HepG2 (cell line): ENCODE data around the gene ARHGAP22.

Experiments
- JUN ChIP-seq: sonication (generic); formaldehyde crosslinking; IDR thresholded peaks from 2 replicates; pipeline ENCODE4 v1.4.0; 2020; ENCODE audit warnings: mild to moderate bottlenecking, missing genetic modification reagents
- KMT2A ChIP-seq: sonication (generic); formaldehyde crosslinking; IDR thresholded peaks from 2 replicates; pipeline ENCODE4 v1.4.0; 2020; ENCODE audit warnings: missing genetic modification reagents
- MXI1 ChIP-seq: IDR thresholded peaks from 3 replicates; pipeline ENCODE4 v1.6.1; 2012; ENCODE audit warnings: low read depth, low read length, inconsistent platforms, borderline replicate concordance
- NR1H2 ChIP-seq: sonication (generic); formaldehyde crosslinking; IDR thresholded peaks from 2 replicates; pipeline ENCODE4 v1.8.1; 2022; ENCODE audit warnings: low read depth, missing genetic modification reagents, borderline replicate concordance
- PAX8 ChIP-seq: sonication (generic); formaldehyde crosslinking; IDR thresholded peaks from 2 replicates; pipeline ENCODE4 v1.8.0; 2022; ENCODE audit warnings: mild to moderate bottlenecking, missing genetic modification reagents, borderline replicate concordance
- TARDBP ChIP-seq: sonication (generic); formaldehyde crosslinking; IDR thresholded peaks from 2 replicates; pipeline ENCODE4 v1.8.0; 2022; ENCODE audit warnings: mild to moderate bottlenecking, missing genetic modification reagents
- ZBTB21 ChIP-seq: sonication (generic); formaldehyde crosslinking; IDR thresholded peaks from 2 replicates; pipeline ENCODE4 v1.4.0; 2020; ENCODE audit warnings: missing genetic modification reagents
- ZFP36L2 ChIP-seq: sonication (generic); formaldehyde crosslinking; IDR thresholded peaks from 2 replicates; pipeline ENCODE4 v1.4.0; 2020; ENCODE audit warnings: missing genetic modification reagents
- ZNF274 ChIP-seq: sonication (generic); formaldehyde crosslinking; IDR thresholded peaks from 2 replicates; pipeline ENCODE4 v1.5.1; 2020; ENCODE audit warnings: mild to moderate bottlenecking, missing genetic modification reagents
- ZNF644 ChIP-seq: IDR thresholded peaks from 2 replicates; pipeline ENCODE4 v1.6.1; 2016; ENCODE audit warnings: low read depth
- ZNF749 ChIP-seq: sonication (generic); formaldehyde crosslinking; IDR thresholded peaks from 2 replicates; pipeline ENCODE4 v1.8.0; 2022; ENCODE audit warnings: mild to moderate bottlenecking, missing genetic modification reagents, moderate library complexity, borderline replicate concordance
- TF ChIP-seq, protein P1 (sequence below): sonication (generic); formaldehyde crosslinking; IDR thresholded peaks from 2 replicates; pipeline ENCODE4 v1.5.0; 2020; ENCODE audit warnings: mild to moderate bottlenecking, missing genetic modification reagents, moderate library complexity

DNA sequence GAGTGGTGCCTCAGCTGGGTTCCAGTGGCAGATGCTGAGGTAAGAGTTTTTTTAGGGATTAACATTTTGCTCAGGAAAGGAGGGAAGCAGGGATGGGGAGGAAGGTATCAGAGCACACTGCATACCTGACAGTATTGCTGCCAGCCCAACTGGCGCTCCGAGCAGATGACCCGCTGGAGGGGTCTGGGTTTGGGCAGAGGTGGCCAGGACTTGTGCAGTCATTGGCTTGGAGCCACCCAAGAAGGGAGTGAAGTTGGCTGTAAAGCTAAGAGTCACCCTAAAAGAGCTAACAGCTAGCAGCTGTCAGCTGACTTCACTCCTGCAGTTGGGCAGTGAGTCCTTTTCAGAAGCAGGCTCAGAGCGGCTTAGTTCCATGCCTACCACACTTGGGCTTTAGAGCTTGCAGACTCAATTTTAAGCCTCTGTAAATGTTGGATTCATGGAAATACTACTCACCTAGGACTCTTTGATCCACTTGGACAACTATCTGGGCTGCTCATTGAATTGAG is 5.8 kb upstream of the ARHGAP22 start:
- TF ChIP-seq ZFP36L2 (CRISPR knock-in tag) (no peak), KMT2A (no peak), ZBTB21 (CRISPR knock-in tag) (no peak), JUN (CRISPR knock-in tag) (no peak), MXI1 (no peak), PAX8 (CRISPR knock-in tag) (no peak), ZNF644 (CRISPR knock-in tag) (no peak), ZNF274 (CRISPR knock-in tag) (no peak), TARDBP (CRISPR knock-in tag) (no peak), NR1H2 (CRISPR knock-in tag) (no peak), ZNF749 (CRISPR knock-in tag) (no peak)
- TF ChIP-seq, protein P1, sequence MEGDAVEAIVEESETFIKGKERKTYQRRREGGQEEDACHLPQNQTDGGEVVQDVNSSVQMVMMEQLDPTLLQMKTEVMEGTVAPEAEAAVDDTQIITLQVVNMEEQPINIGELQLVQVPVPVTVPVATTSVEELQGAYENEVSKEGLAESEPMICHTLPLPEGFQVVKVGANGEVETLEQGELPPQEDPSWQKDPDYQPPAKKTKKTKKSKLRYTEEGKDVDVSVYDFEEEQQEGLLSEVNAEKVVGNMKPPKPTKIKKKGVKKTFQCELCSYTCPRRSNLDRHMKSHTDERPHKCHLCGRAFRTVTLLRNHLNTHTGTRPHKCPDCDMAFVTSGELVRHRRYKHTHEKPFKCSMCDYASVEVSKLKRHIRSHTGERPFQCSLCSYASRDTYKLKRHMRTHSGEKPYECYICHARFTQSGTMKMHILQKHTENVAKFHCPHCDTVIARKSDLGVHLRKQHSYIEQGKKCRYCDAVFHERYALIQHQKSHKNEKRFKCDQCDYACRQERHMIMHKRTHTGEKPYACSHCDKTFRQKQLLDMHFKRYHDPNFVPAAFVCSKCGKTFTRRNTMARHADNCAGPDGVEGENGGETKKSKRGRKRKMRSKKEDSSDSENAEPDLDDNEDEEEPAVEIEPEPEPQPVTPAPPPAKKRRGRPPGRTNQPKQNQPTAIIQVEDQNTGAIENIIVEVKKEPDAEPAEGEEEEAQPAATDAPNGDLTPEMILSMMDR (CRISPR knock-in tag) = no peak
